Stomach (tissue), 9 donors: Measurements from ENCODE around the gene WBP1. TPM values are rescaled to one million over a fixed set of nuclear protein-coding genes. Genes with fewer than 3 reads are reported as not detected.

Source experiments
- DNase-seq, 2 donors: peaks; one replicate each; pipeline versions ENCODE4 v3.0.0 to v3.0.0-alpha.2; 2013 to 2019
- H3K27ac ChIP-seq, 5 donors: fragments of 200-600 bp in 4 of 5; sonication (generic) in 4 of 5; one replicate each; pipeline ENCODE4 v1.5.1; 2013 to 2019; ENCODE audit warnings: mild to moderate bottlenecking in 1 of 5, moderate library complexity in 1 of 5
- H3K27me3 ChIP-seq, 3 donors: fragments of 200-600 bp; sonication (generic); one replicate each; pipeline ENCODE4 v1.5.1; 2017 to 2019; ENCODE audit warnings: mixed run types in 1 of 3
- H3K36me3 ChIP-seq, 4 donors: fragments of 200-600 bp; sonication (generic); 1 replicate in 3 of 4; 2 replicates in 1 of 4; pipeline ENCODE4 v1.5.1; 2016 to 2019
- H3K4me1 ChIP-seq, 4 donors: fragments of 200-600 bp; sonication (generic); one replicate each; pipeline ENCODE4 v1.5.1; 2016 to 2019
- H3K4me3 ChIP-seq, 4 donors: fragments of 200-600 bp; sonication (generic) in 3 of 4; one replicate each; pipeline ENCODE4 v1.5.1; 2016 to 2019; ENCODE audit warnings: mild to moderate bottlenecking in 1 of 4
- H3K9me3 ChIP-seq, 4 donors: fragments of 200-600 bp; sonication (generic); one replicate each; pipeline ENCODE4 v1.5.1; 2016 to 2019
- EP300 ChIP-seq: sonication (generic); formaldehyde crosslinking; IDR thresholded peaks from one replicate; pipeline ENCODE4 v1.6.1; 2017; ENCODE audit warnings: antibody characterized with exemption
- POLR2A ChIP-seq, 4 donors: fragments of 450-650 bp; IDR thresholded peaks; one replicate each; pipeline ENCODE4 v1.6.1; 2016; ENCODE audit warnings: antibody characterized with exemption in 4 of 4, control low read depth in 2 of 4, mild to moderate bottlenecking in 1 of 4, moderate library complexity in 1 of 4
- POLR2AphosphoS5 ChIP-seq, 3 donors: sonication (generic); formaldehyde crosslinking; IDR thresholded peaks; one replicate each; pipeline ENCODE4 v1.6.1; 2016; ENCODE audit warnings: antibody characterized with exemption in 3 of 3
- WGBS, 5 donors: extraction: QIAGEN DNeasy Blood & Tissue Kit in 3 of 5; methylation state at CpG; one replicate each; pipeline versions ENCODE4 v1.1.5 to v1.1.7; 2013 to 2018; 5-methylcytosine and 5-hydroxymethylcytosine counted together
- intact Hi-C: fragments of 100-400 bp; cut with DNase I; formaldehyde crosslinking; loops from one replicate; pipeline ENCODE4 v1.15.1; 2023; ENCODE audit warnings: low total_unique reads
- polyA plus RNA-seq, 3 donors: library from polyadenylated mRNA; stranded (reverse); fragments of 200-250 nt; gene quantifications; one replicate each; pipeline ENCODE4 v1.2.3, GENCODE V29; 2013
- total RNA-seq, 5 donors: library from RNA; depleted of rRNA; stranded (reverse); fragments of >200 nt; gene quantifications; one replicate each; pipeline versions ENCODE4 v1.1.0 to v1.2.3, GENCODE V29; 2014 to 2016
- TF ChIP-seq, protein P1 (sequence below), 7 experiments: fragments of 450-650 bp in 4 of 7; fragments of 200-600 bp in 3 of 7; sonication (generic) in 3 of 7; IDR thresholded peaks; one replicate each; pipeline ENCODE4 v1.5.1; 2016 to 2019; ENCODE audit warnings: antibody characterized with exemption in 7 of 7, control low read depth in 2 of 7, mild to moderate bottlenecking in 1 of 7
- donor health status: healthy with polysubstance abuse.
- donor health status: Bipolar disorder and iron deficiency.
- donor health status: healthy.

The WBP1 gene
- total and polyA plus RNA-seq, 8 donors = 1.8 to 82.4 (median 49.3) TPM

DNA sequence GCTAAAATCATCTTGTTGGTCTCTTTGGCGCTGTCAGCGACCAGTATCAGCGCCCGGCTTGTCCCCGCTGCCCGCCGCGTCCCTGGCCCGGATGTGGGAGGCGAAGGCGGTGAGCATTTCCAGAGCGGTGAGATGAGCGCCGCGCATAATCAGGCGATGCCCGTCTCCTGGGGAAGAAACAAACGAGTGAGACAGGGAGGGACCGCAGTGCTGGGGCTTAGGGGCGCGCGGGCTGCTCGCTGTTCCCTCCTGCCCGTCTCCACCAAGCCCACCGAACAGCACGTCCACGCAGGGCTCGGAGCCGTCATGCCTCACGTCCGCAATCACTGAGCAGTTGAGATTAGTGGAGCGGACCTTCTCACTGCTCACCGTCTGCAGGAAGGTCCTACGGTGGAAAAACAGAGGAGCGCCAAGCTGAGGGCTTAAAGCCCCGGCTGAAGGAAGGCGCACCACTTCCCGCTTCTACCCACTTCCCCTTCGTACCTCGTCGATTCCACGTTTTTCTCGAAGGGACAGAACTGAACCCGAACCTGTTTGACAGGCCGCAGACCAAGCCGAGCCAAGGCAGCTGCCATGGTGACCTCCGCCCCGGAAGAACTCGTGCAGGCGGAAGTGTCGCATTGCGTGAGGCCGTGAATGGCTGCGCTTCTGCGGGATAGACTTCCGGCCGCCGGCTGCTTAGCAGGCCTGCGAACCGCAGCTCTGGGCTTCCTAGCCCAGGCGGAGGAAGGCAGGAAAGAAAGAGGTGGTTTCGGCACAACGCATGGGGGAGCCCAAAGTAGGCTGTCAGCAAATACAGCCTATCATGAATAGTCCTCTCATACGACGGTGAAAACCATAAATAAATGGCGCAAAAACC lies 14.1 kb downstream of the WBP1 start, which contains the start of gene MRPL53:
MRPL53 (minus strand) TSS at position 595 of the 859 bp plus-strand sequence; CDS start at position 575, 20 bp downstream.
- Histone ChIP-seq H3K9me3 (no peaks in the 10 kb centered on the region), H3K27me3 (no peaks in the 10 kb centered on the region), H3K27ac (peak within 1 kb of the TSS; percentile 78 to 93 (median 86)), H3K4me1 (peaks cover 14 to 27% (median 25%) of the 10 kb centered on the region in 4 donors), H3K4me3 (peak within 1 kb of the TSS; percentile 54 to 82 (median 66)), H3K36me3 (peaks cover 14 to 33% (median 27%) of the 10 kb centered on the region in 4 donors)
- DNase-seq = peak; percentile 95 to 98
- intact Hi-C loops = no loop called here
- 0 to 1% (median 0%) methylated on average over 42 to 66 of the region's 66 CpGs for WGBS, 5 donors
- peak; percentile 88 to 100 (median 97) for TF ChIP-seq POLR2AphosphoS5 (IDR thresholded peaks at IDR 0.05)
- no peak for TF ChIP-seq EP300
- peak in 1 of 4 donors; percentile 57 for TF ChIP-seq POLR2A (IDR thresholded peaks at IDR 0.05)
- TF ChIP-seq, protein P1, sequence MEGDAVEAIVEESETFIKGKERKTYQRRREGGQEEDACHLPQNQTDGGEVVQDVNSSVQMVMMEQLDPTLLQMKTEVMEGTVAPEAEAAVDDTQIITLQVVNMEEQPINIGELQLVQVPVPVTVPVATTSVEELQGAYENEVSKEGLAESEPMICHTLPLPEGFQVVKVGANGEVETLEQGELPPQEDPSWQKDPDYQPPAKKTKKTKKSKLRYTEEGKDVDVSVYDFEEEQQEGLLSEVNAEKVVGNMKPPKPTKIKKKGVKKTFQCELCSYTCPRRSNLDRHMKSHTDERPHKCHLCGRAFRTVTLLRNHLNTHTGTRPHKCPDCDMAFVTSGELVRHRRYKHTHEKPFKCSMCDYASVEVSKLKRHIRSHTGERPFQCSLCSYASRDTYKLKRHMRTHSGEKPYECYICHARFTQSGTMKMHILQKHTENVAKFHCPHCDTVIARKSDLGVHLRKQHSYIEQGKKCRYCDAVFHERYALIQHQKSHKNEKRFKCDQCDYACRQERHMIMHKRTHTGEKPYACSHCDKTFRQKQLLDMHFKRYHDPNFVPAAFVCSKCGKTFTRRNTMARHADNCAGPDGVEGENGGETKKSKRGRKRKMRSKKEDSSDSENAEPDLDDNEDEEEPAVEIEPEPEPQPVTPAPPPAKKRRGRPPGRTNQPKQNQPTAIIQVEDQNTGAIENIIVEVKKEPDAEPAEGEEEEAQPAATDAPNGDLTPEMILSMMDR (IDR thresholded peaks at IDR 0.05) = no peak

DNA sequence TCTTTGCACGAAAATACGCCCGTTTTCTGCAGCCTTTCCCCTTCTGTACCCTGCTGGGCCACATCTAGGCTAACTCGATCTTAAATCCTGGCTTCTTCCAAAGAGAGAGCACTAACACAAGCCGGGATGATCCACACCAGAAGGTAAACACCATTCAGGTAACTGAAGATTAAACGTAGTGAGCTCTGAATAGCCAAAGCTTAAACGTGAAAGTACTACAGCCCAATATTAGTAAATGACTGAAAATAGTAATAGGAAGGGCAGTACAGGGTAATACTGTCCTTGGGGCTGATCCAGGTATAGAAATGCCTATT lies 14.7 kb downstream of the WBP1 start:
- WGBS, 5 donors = 4 to 8% (median 5%) methylated on average over 7 of the region's 7 CpGs
- H3K27ac ChIP-seq = peak overlapping the region; percentile 78 to 93 (median 86)
- TF ChIP-seq EP300 (no peak), POLR2A (IDR thresholded peaks at IDR 0.05) (no peak), POLR2AphosphoS5 (IDR thresholded peaks at IDR 0.05) (no peak)
- TF ChIP-seq, protein P1 (IDR thresholded peaks at IDR 0.05) = no peak
- no peak for DNase-seq
- H3K36me3 ChIP-seq = peaks cover 14 to 38% (median 33%) of the 10 kb centered on the region in 4 donors
- intact Hi-C loops = no loop called here
- peak overlapping the region; percentile 54 to 82 (median 66) for H3K4me3 ChIP-seq
- no peaks in the 10 kb centered on the region for H3K27me3 ChIP-seq
- H3K9me3 ChIP-seq = no peaks in the 10 kb centered on the region
- H3K4me1 ChIP-seq = peaks cover 14 to 27% (median 25%) of the 10 kb centered on the region in 4 donors

DNA sequence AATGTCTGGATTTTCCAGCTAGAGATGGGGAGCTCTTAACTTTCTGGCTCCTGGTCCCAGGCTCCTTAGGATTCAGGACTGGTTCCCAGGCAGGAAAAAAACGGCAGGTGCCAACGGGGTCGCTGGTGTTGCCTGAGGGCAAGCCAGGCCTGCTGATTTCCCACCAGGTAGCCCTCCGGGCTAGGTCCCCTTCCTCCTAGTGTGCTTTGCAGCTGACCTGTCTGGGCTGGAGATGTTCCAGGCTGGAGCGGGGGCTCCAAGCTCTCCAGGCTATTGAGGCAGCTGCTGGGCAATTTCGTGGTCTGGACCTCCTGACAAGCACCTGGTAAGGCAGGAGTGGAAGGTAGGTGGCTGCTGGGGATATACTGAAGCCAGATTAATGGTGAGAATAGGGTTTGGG lies 16.2 kb downstream of the WBP1 start:
- H3K4me3 ChIP-seq = no peak overlapping the region
- no peak overlapping the region for H3K27ac ChIP-seq
- WGBS, 5 donors = 85 to 97% (median 91%) methylated on average over 6 of the region's 6 CpGs
- intact Hi-C loops = no loop called here
- no peaks in the 10 kb centered on the region for H3K27me3 ChIP-seq
- H3K36me3 ChIP-seq = peaks cover 17 to 50% (median 41%) of the 10 kb centered on the region in 4 donors
- H3K9me3 ChIP-seq = no peaks in the 10 kb centered on the region
- peaks cover 14 to 27% (median 26%) of the 10 kb centered on the region in 4 donors for H3K4me1 ChIP-seq
- no peak for DNase-seq
- TF ChIP-seq POLR2A (IDR thresholded peaks at IDR 0.05) = no peak
- no peak for TF ChIP-seq EP300
- TF ChIP-seq, protein P1 (IDR thresholded peaks at IDR 0.05) = no peak
- no peak for TF ChIP-seq POLR2AphosphoS5 (IDR thresholded peaks at IDR 0.05)

DNA sequence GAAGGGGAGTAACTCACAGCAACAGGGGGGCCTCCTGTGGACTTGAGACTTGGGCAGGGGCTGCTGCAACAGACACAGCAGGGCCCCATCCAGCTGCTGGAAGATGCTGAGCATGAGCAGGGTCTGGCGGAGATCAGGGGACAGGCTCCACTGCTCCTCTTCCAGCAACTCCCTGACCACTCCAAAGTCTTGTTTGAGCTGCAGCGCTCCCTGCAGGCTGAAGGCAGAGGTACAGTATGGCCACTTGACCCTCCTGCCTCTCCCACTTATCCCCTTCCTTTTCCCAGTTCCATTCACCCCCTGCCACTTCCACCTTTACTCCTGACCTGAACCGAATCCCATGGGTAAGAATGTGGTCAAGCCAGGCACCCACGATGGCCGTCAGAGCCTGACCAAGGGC lies 16.7 kb downstream of the WBP1 start:
- DNase-seq = no peak
- H3K9me3 ChIP-seq = no peaks in the 10 kb centered on the region
- H3K27ac ChIP-seq = no peak overlapping the region
- 84 to 92% (median 90%) methylated on average over 5 of the region's 5 CpGs for WGBS, 5 donors
- TF ChIP-seq EP300 (no peak), POLR2AphosphoS5 (IDR thresholded peaks at IDR 0.05) (no peak), POLR2A (IDR thresholded peaks at IDR 0.05) (no peak)
- TF ChIP-seq, protein P1 (IDR thresholded peaks at IDR 0.05) = no peak
- H3K27me3 ChIP-seq = no peaks in the 10 kb centered on the region
- H3K36me3 ChIP-seq = peaks cover 17 to 54% (median 45%) of the 10 kb centered on the region in 4 donors
- H3K4me1 ChIP-seq = peaks cover 14 to 30% (median 27%) of the 10 kb centered on the region in 4 donors
- no peak overlapping the region for H3K4me3 ChIP-seq
- intact Hi-C loops = no loop called here
